Measurements from ENCODE around the gene XIST.
"Not testable (repeated sequence)": the region's sequence is repeated elsewhere in the genome, so short reads cannot be mapped to it uniquely, and the experiment has no call there.

XIST gene

GRCh38 chrX:73838123-73838522, 14.4 kb downstream of the XIST start:
- DNase-seq: no peak

- no peak for DNase-seq
Measured at GRCh38 chrX:73836956-73837477, 15.5 kb downstream of the XIST start.

GRCh38 chrX:73834219-73834618, 18.3 kb downstream of the XIST start:
- DNase-seq: no peak

GRCh38 chrX:73832319-73832718, 20.2 kb downstream of the XIST start:
- DNase-seq: no peak

- no peak for DNase-seq
Measured at GRCh38 chrX:73831500-73831899, 21.0 kb downstream of the XIST start.

- DNase-seq: no peak
Measured at GRCh38 chrX:73830489-73831414, 21.8 kb downstream of the XIST start.

GRCh38 chrX:73829890-73830466, 22.5 kb downstream of the XIST start:
- DNase-seq: no peak

- DNase-seq: no peak
Measured at GRCh38 chrX:73828080-73828720, 24.3 kb downstream of the XIST start.

- DNase-seq: no peak
Measured at GRCh38 chrX:73827406-73827805, 25.1 kb downstream of the XIST start.

GRCh38 chrX:73826996-73827395, 25.5 kb downstream of the XIST start:
- DNase-seq: no peak

- DNase-seq: no peak
Measured at GRCh38 chrX:73825569-73825968, 26.9 kb downstream of the XIST start.

GRCh38 chrX:73823473-73824004, 29.0 kb downstream of the XIST start:
- DNase-seq: no peak

- no peak for DNase-seq
Measured at GRCh38 chrX:73822775-73823174, 29.7 kb downstream of the XIST start.

GRCh38 chrX:73821921-73822559, 30.5 kb downstream of the XIST start:
- DNase-seq: no peak

GRCh38 chrX:73819864-73820558, 32.5 kb downstream of the XIST start:
- DNase-seq: not testable (repeated sequence)

GRCh38 chrX:73818200-73819116, 34.1 kb downstream of the XIST start:
- DNase-seq: no peak

GRCh38 chrX:73817393-73818199, 34.9 kb downstream of the XIST start:
- DNase-seq: no peak

- DNase-seq: no peak
Measured at GRCh38 chrX:73812256-73812655, 40.3 kb downstream of the XIST start.

GRCh38 chrX:73804109-73804508, 48.4 kb downstream of the XIST start:
- not testable (repeated sequence) for DNase-seq

- DNase-seq: no peak
Measured at GRCh38 chrX:73799888-73800287, 52.6 kb downstream of the XIST start.

Data from CD4-positive, alpha-beta T cell treated with Interleukin-12 subunit alpha and Interleukin-12 subunit beta, for 1 hour (primary cell).